ENCODE data around the gene DIP2C. TPM values are rescaled to one million over a fixed set of nuclear protein-coding genes. Genes with fewer than 3 reads are reported as not detected.

DIP2C gene
- total RNA-seq, 4 donors from 2014 or later, result 13.4 to 32.0 (median 18.4) TPM

GRCh38 chr10:603745-604144, 85.7 kb downstream of the DIP2C start:
- WGBS, 2 donors (ENCODE audit: low coverage in 1 of 2), result 79% methylated on average over 5 of the region's 6 CpGs; no CpG with 5 or more reads in 1 of the 2 donors
- in situ Hi-C loops (cut with MboI; ENCODE audit: low pct_ligation_motif_present in 1 of 4, low pct_unique_long_range_greater_than_20kb in 1 of 4, low sequenced_read_pairs in 3 of 4), result no loop called here
- H3K4me1 ChIP-seq, result peaks cover 20 to 28% (median 25%) of the 10 kb centered on the region in 4 donors
- H3K9me3 ChIP-seq, result no peaks in the 10 kb centered on the region
- H3K27ac ChIP-seq, result peak overlapping the region in 1 of 4 donors; percentile 8
- intact Hi-C loops (cut with DNase I; ENCODE audit: low total_unique reads), result no loop called here
- TF ChIP-seq POLR2AphosphoS5 (IDR thresholded peaks at IDR 0.05) (no peak), CTCF (IDR thresholded peaks at IDR 0.05) (no peak), EP300 (IDR thresholded peaks at IDR 0.05; ENCODE audit: low read depth) (no peak), POLR2A (IDR thresholded peaks at IDR 0.05) (no peak)
- no peaks in the 10 kb centered on the region for H3K27me3 ChIP-seq
- no peak for DNase-seq
- H3K4me3 ChIP-seq, result no peak overlapping the region
- H3K36me3 ChIP-seq, result no peaks in the 10 kb centered on the region

- Histone ChIP-seq H3K27me3 (no peaks in the 10 kb centered on the region), H3K4me3 (no peak overlapping the region), H3K36me3 (no peaks in the 10 kb centered on the region), H3K4me1 (peaks cover 20 to 33% (median 26%) of the 10 kb centered on the region in 4 donors), H3K27ac (no peak overlapping the region), H3K9me3 (no peaks in the 10 kb centered on the region)
- WGBS, 2 donors (ENCODE audit: low coverage in 1 of 2), result 92 to 95% methylated on average over 7 to 18 of the region's 18 CpGs
- intact Hi-C loops (cut with DNase I; ENCODE audit: low total_unique reads) (loop anchor here (1.0 kb wide), 1 partner anchor 30 kb away; no protein-coding TSS in a partner anchor), in situ Hi-C loops (cut with MboI; ENCODE audit: low pct_ligation_motif_present in 1 of 4, low pct_unique_long_range_greater_than_20kb in 1 of 4, low sequenced_read_pairs in 3 of 4) (no loop called here)
- no peak for DNase-seq
- no peak for TF ChIP-seq EP300 (IDR thresholded peaks at IDR 0.05; ENCODE audit: low read depth)
- TF ChIP-seq CTCF (IDR thresholded peaks at IDR 0.05), result no peak
- TF ChIP-seq POLR2AphosphoS5 (IDR thresholded peaks at IDR 0.05), result no peak
- no peak for TF ChIP-seq POLR2A (IDR thresholded peaks at IDR 0.05)
Measured at GRCh38 chr10:602391-603005, 87.0 kb downstream of the DIP2C start.

- WGBS, 2 donors (ENCODE audit: low coverage in 1 of 2), result 68 to 69% methylated on average over 6 to 12 of the region's 12 CpGs
- no peak for DNase-seq
Measured at GRCh38 chr10:601660-601963, 87.9 kb downstream of the DIP2C start.

More at GRCh38 chr10:601660-601963, 87.9 kb downstream of the DIP2C start:
- no peaks in the 10 kb centered on the region for H3K27me3 ChIP-seq
- TF ChIP-seq POLR2AphosphoS5 (IDR thresholded peaks at IDR 0.05) (no peak), POLR2A (IDR thresholded peaks at IDR 0.05) (no peak), CTCF (IDR thresholded peaks at IDR 0.05) (no peak), EP300 (IDR thresholded peaks at IDR 0.05; ENCODE audit: low read depth) (no peak)
- intact Hi-C loops (cut with DNase I; ENCODE audit: low total_unique reads) (no loop called here), in situ Hi-C loops (cut with MboI; ENCODE audit: low pct_ligation_motif_present in 1 of 4, low pct_unique_long_range_greater_than_20kb in 1 of 4, low sequenced_read_pairs in 3 of 4) (no loop called here)
- peak overlapping the region in 1 of 4 donors; percentile 9 for H3K27ac ChIP-seq
- no peaks in the 10 kb centered on the region for H3K9me3 ChIP-seq
- H3K36me3 ChIP-seq, result no peaks in the 10 kb centered on the region
- H3K4me3 ChIP-seq, result no peak overlapping the region
- peaks cover 20 to 31% (median 26%) of the 10 kb centered on the region in 4 donors for H3K4me1 ChIP-seq

Measured in transverse colon (tissue), 4 donors.